HEK293 (cell line): ENCODE measurements around the gene GMPR.

Experiments
- CTCF ChIA-PET: fragments of 350-600 bp; formaldehyde crosslinking; extraction: SDS; loops from one replicate; lab custom pipeline; 2021; ENCODE audit warnings: antibody characterized with exemption; lab: Yijun Ruan, JAX
- POLR2A ChIA-PET: fragments of 300-600 bp; formaldehyde crosslinking; extraction: SDS; loops from one replicate; lab custom pipeline; 2020; ENCODE audit warnings: antibody characterized with exemption, inconsistent platforms; lab: Yijun Ruan, JAX
- H3K27ac ChIP-seq: fragments of 200-500 bp; sonication (Bioruptor generic); 2 replicates; pipeline ENCODE4 v1.5.1; 2014; ENCODE audit warnings: low read depth, low read length, control low read depth, inconsistent platforms; ENCODE audit errors: extremely low read depth
- H3K36me3 ChIP-seq, 2 experiments: fragments of 200-500 bp in 1 of 2; sonication (Bioruptor generic) in 1 of 2; 1 replicate in 1 of 2; 2 replicates in 1 of 2; pipeline ENCODE4 v1.5.1; 2014 to 2017; ENCODE audit warnings: inconsistent platforms in 2 of 2, low read length in 2 of 2; ENCODE audit not compliant: control insufficient read depth in 2 of 2, insufficient read depth in 1 of 2
- H3K4me1 ChIP-seq: fragments of 200-500 bp; sonication (Bioruptor generic); 2 replicates; pipeline ENCODE4 v1.5.1; 2014; ENCODE audit warnings: mild to moderate bottlenecking, low read length, inconsistent platforms; ENCODE audit not compliant: control insufficient read depth, insufficient read depth
- H3K4me3 ChIP-seq: 2 replicates; pipeline ENCODE4 v1.5.1; 2011; ENCODE audit warnings: low read depth, mild to moderate bottlenecking, control low read depth, low read length, moderate library complexity
- H3K9me3 ChIP-seq: fragments of 200-500 bp; sonication (Bioruptor generic); 2 replicates; pipeline ENCODE4 v1.5.1; 2014; ENCODE audit warnings: low read depth, low read length, inconsistent platforms; ENCODE audit not compliant: control insufficient read depth, insufficient read depth
- AEBP2 ChIP-seq: fragments of 450-650 bp; formaldehyde crosslinking; IDR thresholded peaks from 2 replicates; pipeline ENCODE4 v1.5.1; 2016; ENCODE audit warnings: missing biosample characterization, missing genetic modification characterization, borderline replicate concordance
- CTCF ChIP-seq: fragments of 450-650 bp; formaldehyde crosslinking; IDR thresholded peaks from 2 replicates; pipeline ENCODE4 v1.5.1; 2016; ENCODE audit warnings: missing biosample characterization, missing genetic modification characterization
- EGR2 ChIP-seq: fragments of 450-650 bp; formaldehyde crosslinking; IDR thresholded peaks from 2 replicates; pipeline ENCODE4 v1.5.1; 2016; ENCODE audit warnings: low read depth, missing biosample characterization, missing genetic modification characterization
- REST ChIP-seq: fragments of 450-650 bp; formaldehyde crosslinking; IDR thresholded peaks from 2 replicates; pipeline ENCODE4 v1.5.1; 2016; ENCODE audit warnings: missing biosample characterization, missing genetic modification characterization
- SALL2 ChIP-seq: fragments of 450-650 bp; formaldehyde crosslinking; IDR thresholded peaks from 2 replicates; pipeline ENCODE4 v1.5.0; 2017; ENCODE audit warnings: missing biosample characterization, mild to moderate bottlenecking, missing genetic modification characterization, borderline replicate concordance
- TRIM28 ChIP-seq: IDR thresholded peaks from 2 replicates; pipeline ENCODE4 v1.6.1; 2011; ENCODE audit warnings: low read length, control low read depth, borderline replicate concordance
- TSHZ1 ChIP-seq: fragments of 450-650 bp; formaldehyde crosslinking; IDR thresholded peaks from 2 replicates; pipeline ENCODE4 v1.5.1; 2016; ENCODE audit warnings: missing biosample characterization, missing genetic modification characterization, borderline replicate concordance
- YY1 ChIP-seq: fragments of 450-650 bp; formaldehyde crosslinking; IDR thresholded peaks from 2 replicates; pipeline ENCODE4 v1.5.1; 2018; ENCODE audit warnings: missing biosample characterization, missing genetic modification characterization
- ZBTB1 ChIP-seq: fragments of 450-650 bp; formaldehyde crosslinking; IDR thresholded peaks from 2 replicates; pipeline ENCODE4 v1.5.1; 2016; ENCODE audit warnings: missing biosample characterization, missing genetic modification characterization
- ZBTB10 ChIP-seq: fragments of 450-650 bp; formaldehyde crosslinking; IDR thresholded peaks from 2 replicates; pipeline ENCODE4 v1.5.1; 2016; ENCODE audit warnings: missing biosample characterization, missing genetic modification characterization
- ZBTB17 ChIP-seq: fragments of 450-650 bp; formaldehyde crosslinking; IDR thresholded peaks from 2 replicates; pipeline ENCODE4 v1.5.1; 2016; ENCODE audit warnings: missing biosample characterization, missing genetic modification characterization
- ZBTB48 ChIP-seq: fragments of 450-650 bp; formaldehyde crosslinking; IDR thresholded peaks from 2 replicates; pipeline ENCODE4 v1.5.1; 2016; ENCODE audit warnings: missing biosample characterization, missing genetic modification characterization
- ZNF10 ChIP-seq: fragments of 450-650 bp; formaldehyde crosslinking; IDR thresholded peaks from 2 replicates; pipeline ENCODE4 v1.5.1; 2017; ENCODE audit warnings: missing biosample characterization, missing genetic modification characterization
- ZNF146 ChIP-seq: fragments of 450-650 bp; formaldehyde crosslinking; IDR thresholded peaks from 2 replicates; pipeline ENCODE4 v1.5.1; 2016; ENCODE audit warnings: missing biosample characterization, missing genetic modification characterization
- ZNF2 ChIP-seq: fragments of 450-650 bp; formaldehyde crosslinking; IDR thresholded peaks from 2 replicates; pipeline ENCODE4 v1.5.1; 2016; ENCODE audit warnings: missing biosample characterization, missing genetic modification characterization
- ZNF24 ChIP-seq: fragments of 450-650 bp; formaldehyde crosslinking; IDR thresholded peaks from 2 replicates; pipeline ENCODE4 v1.5.1; 2016; ENCODE audit warnings: missing biosample characterization, missing genetic modification characterization
- ZNF366 ChIP-seq: fragments of 450-650 bp; formaldehyde crosslinking; conservative IDR thresholded peaks from 2 replicates; pipeline ENCODE4 v1.5.1; 2016; ENCODE audit warnings: missing biosample characterization, missing genetic modification characterization
- ZNF426 ChIP-seq: fragments of 450-650 bp; formaldehyde crosslinking; IDR thresholded peaks from 2 replicates; pipeline ENCODE4 v1.5.1; 2017; ENCODE audit warnings: missing biosample characterization, missing genetic modification characterization, mild to moderate bottlenecking, inconsistent platforms, moderate library complexity
- ZNF449 ChIP-seq: fragments of 450-650 bp; formaldehyde crosslinking; IDR thresholded peaks from 2 replicates; pipeline ENCODE4 v1.5.1; 2017; ENCODE audit warnings: missing biosample characterization, mild to moderate bottlenecking, missing genetic modification characterization, moderate library complexity
- ZNF48 ChIP-seq: fragments of 450-650 bp; formaldehyde crosslinking; IDR thresholded peaks from 2 replicates; pipeline ENCODE4 v1.5.1; 2016; ENCODE audit warnings: missing biosample characterization, missing genetic modification characterization
- ZNF558 ChIP-seq: fragments of 450-650 bp; formaldehyde crosslinking; IDR thresholded peaks from 2 replicates; pipeline ENCODE4 v1.5.1; 2016; ENCODE audit warnings: missing biosample characterization, missing genetic modification characterization
- ZNF610 ChIP-seq: fragments of 450-650 bp; formaldehyde crosslinking; IDR thresholded peaks from 2 replicates; pipeline ENCODE4 v1.5.1; 2016; ENCODE audit warnings: missing biosample characterization, missing genetic modification characterization, borderline replicate concordance
- ZXDB ChIP-seq: fragments of 450-650 bp; formaldehyde crosslinking; IDR thresholded peaks from 2 replicates; pipeline ENCODE4 v1.5.1; 2016; ENCODE audit warnings: missing biosample characterization, missing genetic modification characterization

GMPR gene

GRCh38 chr6:16332175-16332542 is 93.8 kb downstream of the GMPR start:
- POLR2A ChIA-PET: interaction anchor here (1.0 kb wide), 1 partner anchor 430 kb away, joined by 3 read pairs; the partner anchor contains the start of gene ATXN1
- H3K4me3 ChIP-seq: no peak overlapping the region
- CTCF ChIA-PET: interaction anchor here (0.5 to 4.7 kb wide), 63 partner anchors 11 to 1388 kb away, joined by 3 to 86 read pairs (median 4); partner anchors contain the start of gene ATXN1
- H3K36me3 ChIP-seq: peaks cover 0 to 5% of the 10 kb centered on the region in 2 experiments; a peak in 1 of 3 replicates
- no peaks in the 10 kb centered on the region for H3K4me1 ChIP-seq
- H3K27ac ChIP-seq: no peak overlapping the region
- no peaks in the 10 kb centered on the region for H3K9me3 ChIP-seq
- TF ChIP-seq ZBTB17 (tag by site-specific recombination) (peak; percentile 66; the same call in 1 of the 2 replicates), ZNF366 (tag by site-specific recombination) (peak; percentile 83), YY1 (tag by site-specific recombination) (no peak), ZNF426 (tag by site-specific recombination) (no peak), ZNF24 (tag by site-specific recombination) (no peak), SALL2 (tag by site-specific recombination) (no peak), ZNF2 (peak; percentile 55; the same call in 1 of the 2 replicates), REST (0 out of 2 replicates have a peak, but pooled peaks have one; percentile 48), CTCF (peak; percentile 76), ZNF610 (tag by site-specific recombination) (0 out of 2 replicates have a peak, but pooled peaks have one; percentile 20), ZBTB1 (tag by site-specific recombination) (no peak), TSHZ1 (tag by site-specific recombination) (no peak), AEBP2 (tag by site-specific recombination) (no peak), ZBTB48 (tag by site-specific recombination) (no peak), ZNF48 (tag by site-specific recombination) (no peak), ZNF10 (tag by site-specific recombination) (0 out of 2 replicates have a peak, but pooled peaks have one; percentile 15), ZNF558 (tag by site-specific recombination) (no peak), EGR2 (tag by site-specific recombination) (0 out of 2 replicates have a peak, but pooled peaks have one; percentile 9), ZXDB (tag by site-specific recombination) (0 out of 2 replicates have a peak, but pooled peaks have one; percentile 16), TRIM28 (no peak), ZNF449 (tag by site-specific recombination) (no peak), ZNF146 (tag by site-specific recombination) (no peak), ZBTB10 (tag by site-specific recombination) (no peak)
